HG03196 (cell line): ENCODE data around the gene SCN1B.
"Not testable (repeated sequence)": the region's sequence is repeated elsewhere in the genome, so short reads cannot be mapped to it uniquely, and the experiment has no call there.

Experiments
- ATAC-seq: cut with Tn5 transposase; IDR thresholded peaks from one replicate; pipeline ENCODE4 v1.9.1; 2021; ENCODE audit not compliant: unreplicated experiment

SCN1B gene

DNA sequence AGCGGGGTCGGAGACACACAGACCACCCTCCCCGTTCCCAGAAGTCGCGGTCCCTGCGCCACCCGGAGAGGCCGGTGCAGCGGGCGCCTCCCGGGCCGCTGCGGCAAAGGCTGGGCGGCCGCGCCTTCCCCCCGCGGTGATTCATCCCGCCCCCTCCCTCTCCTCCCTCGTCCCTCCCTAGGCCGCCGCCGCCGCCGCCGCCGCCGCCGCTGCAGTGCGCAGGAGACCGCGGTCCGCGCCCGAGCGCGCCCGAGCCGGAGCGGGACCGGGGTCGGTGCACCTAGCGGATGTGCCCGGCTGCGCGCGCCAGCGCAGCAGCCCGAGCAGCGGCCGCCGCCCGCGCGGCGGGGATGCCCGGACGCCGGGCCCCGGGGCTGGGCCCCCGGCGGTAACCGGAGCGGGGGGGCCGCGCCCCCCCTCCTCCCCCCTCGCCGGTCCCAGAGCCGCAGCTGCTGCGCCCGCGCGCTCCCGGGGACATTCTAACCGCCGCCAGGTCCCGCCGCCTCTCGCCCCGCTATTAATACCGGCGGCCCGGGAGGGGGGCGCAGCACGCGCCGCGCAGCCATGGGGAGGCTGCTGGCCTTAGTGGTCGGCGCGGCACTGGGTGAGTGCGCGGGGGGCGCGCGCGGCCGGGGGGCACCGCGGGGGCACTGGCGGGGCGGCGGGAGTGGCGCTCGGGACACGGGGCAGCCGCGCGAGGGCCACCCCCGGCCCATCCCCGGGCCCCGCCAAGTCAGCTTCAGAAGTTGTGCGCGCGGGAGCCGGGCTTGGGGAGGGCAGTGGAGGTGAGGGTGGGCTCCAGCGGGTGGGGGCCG is at the start of gene SCN1B:
TSS of gene SCN1B (plus strand) at position 214 of the 815 bp plus-strand sequence. CDS start at position 565, 351 bp downstream.
- ATAC-seq: no peak

DNA sequence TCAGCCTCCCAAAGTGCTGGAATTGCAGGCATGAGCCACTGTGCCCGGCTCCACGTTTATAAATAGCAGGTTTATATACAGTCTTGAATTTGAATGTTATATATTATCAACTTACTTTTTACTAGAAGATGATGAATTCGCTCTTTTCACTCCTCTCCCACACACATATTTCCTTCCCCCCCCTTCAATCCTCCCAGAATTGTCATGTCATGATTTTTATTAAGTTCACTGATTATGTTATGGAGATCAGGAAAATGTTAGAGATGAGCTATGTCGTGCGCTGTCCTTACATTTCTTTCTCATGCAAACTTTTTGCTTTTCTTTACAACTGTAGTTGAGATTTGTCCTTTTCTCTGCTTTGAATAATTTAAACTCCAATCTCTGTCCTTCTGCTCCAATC is 48.0 kb upstream of the SCN1B start:
- ATAC-seq: no peak

DNA sequence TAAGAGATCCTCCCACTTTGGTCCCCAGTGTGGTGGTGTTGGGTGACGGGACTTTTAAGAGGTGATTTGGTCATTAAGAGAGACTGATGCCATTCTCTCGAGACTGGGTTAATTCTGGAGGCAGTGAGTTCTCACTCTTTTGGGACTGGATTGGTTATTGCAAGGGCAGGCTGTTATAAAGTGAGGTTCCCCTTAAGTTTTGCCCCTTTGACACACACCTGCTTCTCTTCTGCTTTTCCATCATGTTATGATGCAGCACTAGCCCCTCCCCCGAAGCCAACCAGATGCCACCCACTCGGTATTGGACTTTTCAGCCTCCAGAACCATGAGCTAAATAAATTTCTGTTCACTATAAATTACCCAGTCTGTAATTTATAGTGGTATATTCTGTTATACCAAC is 46.5 kb upstream of the SCN1B start:
- ATAC-seq: no peak

DNA sequence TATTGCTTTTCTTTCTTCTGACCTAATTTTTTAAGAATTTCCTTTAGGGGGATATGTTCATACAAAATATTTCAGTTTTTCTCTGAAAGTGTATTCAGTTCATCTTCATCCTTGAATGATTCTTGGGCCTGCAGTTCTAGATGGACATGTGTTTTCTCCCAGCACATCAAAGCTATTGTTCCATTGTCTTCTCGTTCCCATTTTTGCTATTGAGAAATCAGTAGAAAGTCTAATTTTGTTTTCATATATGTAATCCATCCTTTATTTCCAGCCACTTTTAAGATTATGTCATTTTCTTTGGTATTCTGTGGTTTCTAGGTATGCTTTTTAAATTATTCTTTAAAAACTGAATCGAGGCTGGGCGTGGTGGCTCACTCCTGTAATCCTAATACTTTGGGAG is 46.0 kb upstream of the SCN1B start:
- no peak for ATAC-seq

DNA sequence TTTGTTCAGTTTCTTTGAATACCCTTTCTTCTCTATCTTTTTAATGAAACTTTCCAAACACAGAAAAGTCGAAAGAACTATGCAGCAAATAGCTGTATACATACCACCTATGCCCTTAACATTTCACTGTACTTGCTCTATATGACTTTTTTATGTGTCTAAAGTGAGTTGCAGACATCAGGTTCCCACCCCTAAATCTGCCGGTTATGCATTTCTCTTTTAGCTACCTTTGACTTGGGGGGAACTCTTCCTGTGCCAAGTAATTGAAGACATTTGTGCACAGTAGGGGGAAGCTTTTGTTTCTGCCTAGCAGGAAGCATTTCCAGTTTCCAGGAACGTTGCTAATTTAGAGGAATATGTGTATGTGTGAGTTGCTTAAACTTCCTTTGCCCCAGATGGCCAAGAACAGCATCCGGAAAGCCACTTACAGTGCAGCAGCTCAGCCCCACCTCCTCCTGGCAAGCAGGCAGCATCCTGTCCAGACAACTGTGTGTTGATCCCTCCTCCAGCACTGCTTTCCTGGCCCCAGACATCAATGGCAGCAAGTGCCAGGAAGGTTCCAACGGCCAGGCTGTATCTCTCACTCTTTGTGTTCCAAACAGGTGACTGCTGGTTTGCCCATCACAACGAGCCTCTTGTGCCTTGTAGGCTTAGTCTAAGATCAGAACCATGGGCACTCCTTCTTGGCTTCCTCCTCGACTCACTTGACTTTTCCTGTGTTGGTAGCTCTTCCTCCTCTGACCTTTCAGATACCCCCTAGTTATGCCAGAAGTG is 44.8 kb upstream of the SCN1B start:
- ATAC-seq: no peak

DNA sequence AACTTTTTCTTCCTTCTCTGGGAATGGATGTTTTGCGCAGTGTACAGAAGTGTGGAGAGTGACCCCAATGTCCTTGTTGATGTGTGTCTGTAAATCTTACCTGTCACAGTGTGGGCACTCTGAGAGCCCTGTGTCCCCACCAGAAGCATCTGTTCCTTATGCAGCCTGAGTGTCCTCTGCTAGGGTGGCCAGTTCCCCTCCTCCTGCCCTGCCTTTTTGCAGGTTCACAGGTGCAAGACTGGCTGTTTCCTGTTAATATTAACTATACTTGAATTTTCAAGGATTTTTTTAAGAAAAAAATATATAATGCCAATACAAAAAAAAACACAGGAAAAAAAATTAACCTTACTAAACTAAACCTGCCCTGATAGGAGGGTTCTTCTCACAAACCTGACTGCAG is 42.2 kb upstream of the SCN1B start:
- no peak for ATAC-seq

DNA sequence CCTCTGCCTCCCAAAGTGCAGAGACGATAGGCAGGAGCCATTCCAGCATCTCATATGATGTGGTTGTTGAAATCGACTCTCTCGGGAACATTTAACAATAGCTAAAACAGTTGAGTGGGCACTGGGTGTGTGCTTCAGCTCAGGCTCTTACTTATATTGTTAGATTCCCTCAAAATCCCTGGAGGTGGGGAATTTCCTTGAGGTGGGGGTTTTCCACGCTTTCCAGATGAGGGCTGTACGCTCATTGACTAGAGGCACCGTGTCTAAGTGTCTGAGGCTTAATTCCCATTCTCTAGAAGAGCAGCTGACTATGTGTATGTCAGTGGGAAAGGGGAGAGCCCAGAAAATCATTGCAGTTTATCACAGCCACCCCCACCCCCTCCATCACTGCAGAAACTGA is 41.0 kb upstream of the SCN1B start:
- no peak for ATAC-seq

DNA sequence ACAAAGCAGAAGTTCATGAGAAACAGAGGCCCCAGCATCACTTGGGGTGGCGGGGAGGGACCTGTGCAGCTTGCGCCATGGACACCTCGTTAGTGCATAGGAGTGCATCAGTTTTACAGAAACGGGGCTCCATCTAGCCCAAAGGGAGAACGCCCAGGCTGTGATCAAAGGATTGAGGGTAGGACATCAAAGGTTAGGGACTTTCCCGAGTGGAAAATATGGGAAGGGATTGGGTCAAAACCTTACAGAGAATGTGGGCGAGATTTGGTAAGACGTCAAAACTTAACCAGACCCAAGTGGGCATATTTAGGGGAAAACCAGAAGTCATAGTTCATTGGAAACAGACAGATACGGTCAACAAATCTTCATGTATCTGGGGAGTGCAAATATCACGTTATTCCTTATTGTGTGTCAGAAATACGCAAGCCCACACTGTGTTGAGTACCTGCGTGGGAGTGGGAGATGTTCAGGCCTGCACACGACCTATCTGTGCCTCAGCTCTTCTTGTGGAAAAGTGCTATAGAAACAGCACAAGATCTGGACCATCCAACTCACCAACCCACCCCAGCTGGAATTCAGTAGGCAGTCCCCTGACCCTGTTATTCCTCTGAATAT is 39.6 kb upstream of the SCN1B start:
- no peak for ATAC-seq

DNA sequence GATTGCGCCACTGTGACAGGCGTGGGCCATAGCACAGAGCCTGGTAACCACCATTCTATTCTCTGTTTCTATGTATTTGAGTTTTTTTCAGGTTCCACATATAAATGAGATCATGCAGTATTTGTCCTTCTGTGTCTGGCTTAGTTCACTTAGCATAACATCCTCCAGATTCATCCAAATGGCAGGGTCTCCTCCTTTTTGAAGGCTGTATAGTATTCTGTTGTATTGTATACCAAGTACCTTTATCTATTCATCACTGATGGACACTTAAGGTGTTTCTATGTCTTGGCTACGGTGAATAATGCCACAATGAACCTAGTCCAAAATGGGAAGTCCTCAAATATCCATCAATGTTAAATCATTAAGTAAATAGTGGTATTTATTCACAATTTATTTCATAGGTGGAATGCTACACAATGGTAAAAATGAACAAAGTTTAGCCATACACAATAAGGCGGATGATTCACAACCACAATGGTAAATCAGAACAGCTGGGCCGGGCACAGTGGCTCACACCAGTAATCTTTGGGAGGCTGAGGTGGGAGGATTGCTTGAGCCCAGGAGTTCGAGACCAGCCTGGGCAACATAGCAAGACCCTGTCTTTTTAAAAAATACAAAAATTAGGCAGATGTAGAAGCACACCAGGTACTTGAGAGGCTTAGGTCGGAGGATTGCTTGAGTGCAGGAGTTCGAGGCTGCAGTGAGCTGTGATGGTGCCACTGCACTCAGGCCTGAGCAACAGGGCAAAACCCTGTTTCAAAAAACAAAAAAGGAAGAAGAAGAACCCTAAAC is 38.5 kb upstream of the SCN1B start:
- no peak for ATAC-seq

DNA sequence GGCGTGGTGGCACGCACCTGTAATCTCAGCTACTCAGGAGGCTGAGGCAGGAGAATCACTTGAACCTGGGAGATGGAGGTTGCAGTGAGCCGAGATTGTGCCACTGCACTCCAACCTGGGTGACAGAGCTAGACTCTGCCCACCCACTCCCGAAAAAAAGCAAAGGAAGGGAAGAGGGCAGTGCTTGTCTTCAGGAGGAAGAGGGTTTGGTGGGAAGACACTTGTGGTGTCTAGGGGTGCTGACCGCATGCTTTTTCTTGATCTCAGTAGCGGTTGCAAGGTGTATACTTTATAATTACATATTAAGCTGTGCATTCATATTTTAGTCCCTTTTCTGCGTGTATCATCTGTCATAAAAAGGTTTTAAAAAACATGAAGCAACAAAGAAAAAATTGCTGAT is 37.7 kb upstream of the SCN1B start:
- ATAC-seq: not testable (repeated sequence)

DNA sequence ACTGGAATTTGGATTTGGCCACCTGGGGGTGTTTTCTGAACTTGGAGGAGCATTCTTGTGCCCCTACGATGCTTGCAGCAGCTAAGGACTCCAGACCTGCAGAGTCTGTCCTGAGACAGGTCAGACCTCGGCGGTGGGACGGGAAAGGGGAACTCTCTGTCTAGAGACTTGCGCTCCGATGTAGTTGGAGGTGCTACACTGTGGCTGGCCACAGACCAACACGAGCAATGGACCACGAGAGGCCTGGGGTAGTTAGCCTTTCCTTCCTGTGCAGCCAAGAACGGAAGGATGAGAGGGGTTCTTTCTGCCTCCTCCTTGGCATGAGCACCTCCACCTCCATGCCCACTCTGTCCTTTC is 36.0 kb upstream of the SCN1B start:
- ATAC-seq: no peak

DNA sequence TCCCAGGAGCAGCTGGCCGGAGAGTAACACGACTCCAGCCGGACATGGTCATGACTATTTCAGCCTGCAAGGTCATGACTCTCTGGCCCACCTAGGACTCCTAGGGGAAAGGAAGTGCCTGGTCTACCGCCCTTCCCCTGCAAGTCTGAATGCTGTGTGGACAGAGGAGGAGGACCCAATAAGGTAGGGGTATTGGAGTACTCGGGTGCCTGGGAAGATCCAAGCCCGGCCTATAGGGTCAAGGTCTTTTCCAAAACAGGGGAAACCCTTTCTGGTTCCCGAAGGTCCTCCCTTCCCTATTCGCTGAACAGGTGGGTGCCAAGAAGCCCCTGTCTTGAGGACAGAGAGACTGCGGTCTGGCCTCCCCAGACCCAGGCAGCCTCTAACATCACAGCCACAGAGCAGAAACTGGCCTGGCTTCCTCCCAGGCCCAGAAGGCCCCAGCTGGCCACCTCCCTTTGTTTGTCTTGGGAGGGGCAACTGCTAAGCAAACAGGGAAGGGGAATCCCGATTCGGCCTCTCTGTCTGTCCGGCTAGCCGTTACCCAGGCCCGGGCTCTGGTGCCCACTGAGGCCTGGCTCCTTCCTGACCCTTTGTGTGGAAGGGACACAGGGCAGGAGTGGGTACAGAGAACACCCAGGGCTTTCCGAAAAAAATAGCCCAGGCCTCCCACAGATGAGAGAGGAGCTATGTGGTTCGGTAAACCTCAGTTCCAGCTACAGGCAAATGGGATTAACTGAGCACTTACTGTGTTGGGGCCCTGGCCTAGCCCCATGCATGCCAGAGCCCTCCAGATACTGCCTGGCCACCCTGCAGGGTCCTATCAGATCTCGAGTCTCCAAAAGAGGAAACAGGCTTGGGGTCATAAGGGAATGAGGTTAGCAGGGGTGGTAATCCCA is 35.4 kb upstream of the SCN1B start:
- ATAC-seq: no peak

DNA sequence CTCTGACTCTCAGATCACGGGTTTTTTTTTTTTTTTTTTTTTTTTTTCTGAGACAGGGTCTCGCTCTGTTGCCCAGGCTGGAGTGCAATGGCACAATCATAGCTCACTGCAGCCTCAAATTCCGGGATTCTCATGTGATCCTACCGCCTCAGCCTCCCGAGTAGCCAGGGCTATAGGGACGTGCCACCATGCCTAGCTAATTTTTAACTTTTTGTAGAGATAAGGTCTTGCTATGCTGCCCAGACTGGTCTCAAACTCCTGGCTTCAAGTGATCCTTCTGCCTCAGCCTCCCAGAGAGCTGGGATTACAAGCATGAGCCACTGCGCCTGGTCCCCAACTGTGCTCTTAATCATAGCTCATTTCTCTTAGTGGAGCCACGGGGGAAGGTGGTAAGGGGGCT is 34.7 kb upstream of the SCN1B start:
- no peak for ATAC-seq

DNA sequence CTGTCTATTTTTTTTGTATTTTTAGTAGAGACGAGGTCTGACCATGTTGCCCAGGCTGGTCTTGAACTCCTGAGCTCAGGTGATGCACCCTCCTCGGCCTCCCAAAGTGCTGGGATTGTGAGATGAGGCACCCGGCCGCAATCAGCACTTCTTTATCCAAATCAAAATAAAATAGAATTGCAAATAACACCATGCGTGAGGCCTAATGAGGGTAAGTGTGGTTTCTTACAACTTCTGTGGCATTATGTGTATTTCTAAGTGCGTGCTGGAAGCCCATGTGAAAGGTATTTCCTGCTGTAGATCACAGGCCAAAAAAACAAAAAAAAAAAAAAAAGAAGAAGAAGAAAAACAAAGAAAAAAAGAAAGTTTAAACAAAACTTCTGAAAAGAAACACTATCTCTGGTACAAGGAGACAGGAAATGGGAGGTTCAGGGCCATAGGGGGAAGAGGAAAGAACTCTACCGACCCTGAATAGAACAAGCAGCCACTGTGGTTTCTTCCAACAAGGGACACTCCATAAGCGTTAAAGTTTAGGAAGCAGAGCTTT is 33.1 kb upstream of the SCN1B start:
- ATAC-seq: no peak

DNA sequence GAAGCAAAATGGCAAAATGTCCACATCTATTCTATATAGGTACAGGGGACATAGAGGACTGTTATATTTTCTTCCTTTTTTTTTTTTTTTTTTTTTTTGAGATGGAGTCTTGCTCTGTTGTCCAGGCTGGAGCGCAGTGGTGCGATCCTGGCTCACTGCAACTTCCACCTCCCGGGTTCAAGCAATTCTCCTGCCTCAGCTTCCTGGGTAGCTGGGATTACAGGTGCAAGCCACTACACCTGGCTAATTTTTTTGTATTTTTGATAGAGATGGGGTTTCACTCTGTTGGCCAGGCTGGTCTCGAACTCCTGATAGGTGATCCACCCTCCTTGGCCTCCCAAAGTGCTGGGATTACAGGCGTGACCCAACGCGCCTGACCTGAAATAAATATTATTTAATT is 32.0 kb upstream of the SCN1B start:
- ATAC-seq: not testable (repeated sequence)

DNA sequence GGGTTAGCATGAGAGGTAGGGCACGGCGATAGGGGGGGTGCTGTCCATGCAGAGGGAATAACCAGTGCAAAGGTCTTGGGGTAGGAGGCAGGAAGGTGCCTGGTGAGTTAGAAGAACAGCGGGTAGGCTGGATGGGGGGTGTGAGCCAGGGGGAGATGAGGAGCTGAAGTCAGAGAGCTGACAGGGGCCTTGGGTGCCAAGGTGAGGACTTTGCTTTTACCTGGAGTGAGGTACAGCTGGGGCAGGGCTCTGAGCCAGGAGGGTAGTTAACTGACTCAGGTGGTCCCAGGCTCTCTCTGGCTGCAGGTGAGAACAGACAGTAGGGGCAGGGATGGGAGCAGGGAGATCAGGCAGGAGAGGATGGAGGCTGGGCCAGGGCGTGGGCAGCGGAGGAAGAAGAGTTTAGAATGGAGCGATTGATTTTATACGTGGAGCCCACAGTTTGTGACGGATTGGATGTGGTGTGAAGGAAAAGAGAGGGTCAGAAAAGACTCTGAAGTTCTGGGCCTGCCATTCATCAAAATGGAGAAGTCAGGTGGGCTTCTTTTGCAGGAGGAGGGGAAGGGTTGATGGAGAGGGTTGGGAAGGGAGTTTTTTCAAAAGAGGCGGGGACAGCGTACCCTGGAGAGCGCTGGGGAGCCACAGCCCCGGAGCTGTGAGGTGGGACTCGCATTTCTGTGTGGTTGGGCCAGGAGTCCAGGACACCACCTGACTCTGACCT is 31.3 kb upstream of the SCN1B start:
- ATAC-seq: no peak

DNA sequence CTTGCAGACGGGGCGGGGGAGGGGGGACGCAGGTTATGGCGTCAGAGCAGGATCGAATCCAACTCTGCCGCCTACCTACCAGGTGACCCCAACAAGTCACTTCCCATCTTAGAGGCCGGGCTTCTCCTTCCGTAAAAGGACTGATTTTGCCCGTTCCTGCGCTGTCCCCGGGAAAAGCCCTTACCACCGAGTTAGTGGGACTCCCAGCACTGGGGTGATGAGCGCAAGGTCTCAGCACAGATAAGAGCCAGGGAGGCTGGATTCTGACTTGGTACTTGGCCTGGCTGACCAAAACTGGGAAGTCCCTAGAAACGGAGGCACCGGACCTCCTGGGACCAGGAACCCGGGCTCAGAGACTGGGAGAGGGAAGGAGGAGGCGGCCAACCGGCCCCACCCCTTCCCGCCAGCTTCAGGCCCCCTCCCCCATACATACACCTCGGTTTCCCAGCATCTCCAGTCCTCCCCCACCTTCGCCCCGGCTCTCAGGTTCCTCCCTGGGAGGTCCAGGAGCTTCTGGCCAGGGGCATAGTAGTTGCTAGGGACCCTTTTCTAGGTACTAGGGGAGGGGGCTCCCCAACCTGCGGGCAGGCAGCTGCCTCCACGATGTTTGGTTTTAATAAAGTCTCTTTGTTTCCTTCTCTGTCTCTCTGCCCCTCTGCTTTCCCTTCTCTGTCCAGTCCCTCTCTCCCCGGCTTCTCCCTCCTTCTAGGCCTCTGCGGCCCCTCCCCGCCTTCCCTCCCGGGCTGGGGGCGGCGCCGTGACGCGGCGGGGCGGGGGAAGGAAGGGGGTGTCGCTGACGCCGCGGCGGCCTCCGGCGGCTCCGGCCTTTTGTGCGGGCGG is 30.6 kb upstream of the SCN1B start, which contains the start of gene GRAMD1A:
TSS of gene GRAMD1A (plus strand) at position 826 of the 840 bp plus-strand sequence. CDS start 156 bp downstream, outside the sequence.
- no peak for ATAC-seq

DNA sequence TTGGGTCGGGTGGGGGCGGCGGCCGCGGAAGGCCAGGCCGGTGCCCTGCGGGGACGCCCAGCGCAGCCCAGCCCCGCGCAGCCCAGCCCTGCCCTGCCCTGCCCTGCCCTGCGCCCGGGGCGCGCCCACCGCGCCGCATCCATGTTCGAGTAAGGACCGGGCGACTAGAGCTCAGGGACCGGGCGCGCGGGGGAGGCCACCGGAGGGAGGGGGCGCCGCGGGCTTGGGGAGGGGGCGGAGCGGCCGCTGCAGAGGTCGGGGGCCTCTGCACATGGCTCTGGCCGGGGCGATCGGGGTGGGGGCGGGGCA is 30.0 kb upstream of the SCN1B start:
- no peak for ATAC-seq
